ENCODE data around the gene KCNIP4. TPM values are rescaled to one million over a fixed set of nuclear protein-coding genes. Genes with fewer than 3 reads are reported as not detected.

The KCNIP4 gene
- total and polyA plus RNA-seq, 11 donors: 0.19 TPM; not detected in 10

GRCh38 chr4:21411086-21411485 lies 537.5 kb downstream of the KCNIP4 start:
- TF ChIP-seq CTCF (IDR thresholded peaks at IDR 0.05) (no peak), POLR2A (IDR thresholded peaks at IDR 0.05) (no peak)
- Histone ChIP-seq H3K4me1 (no peaks in the 10 kb centered on the region), H3K27ac (no peak overlapping the region), H3K4me3 (no peak overlapping the region), H3K36me3 (no peaks in the 10 kb centered on the region), H3K9me3 (peaks cover 0 to 6% (median 0%) of the 10 kb centered on the region in 12 donors), H3K27me3 (no peaks in the 10 kb centered on the region)
- DNase-seq (no peak), ATAC-seq (no peak)
- intact Hi-C loops (cut with DNase I): no loop called here
- 8 to 24% (median 16%) methylated on average over 1 of the region's 1 CpG for WGBS, 4 donors

- Histone ChIP-seq H3K36me3 (no peaks in the 10 kb centered on the region), H3K27ac (no peak overlapping the region), H3K27me3 (no peaks in the 10 kb centered on the region), H3K4me1 (no peaks in the 10 kb centered on the region), H3K4me3 (no peak overlapping the region), H3K9me3 (peaks cover 0 to 6% (median 0%) of the 10 kb centered on the region in 12 donors)
- intact Hi-C loops (cut with DNase I): no loop called here
- ATAC-seq (no peak), DNase-seq (no peak)
- TF ChIP-seq POLR2A (IDR thresholded peaks at IDR 0.05) (no peak), CTCF (IDR thresholded peaks at IDR 0.05) (no peak)
- 54 to 78% (median 65%) methylated on average over 4 of the region's 4 CpGs for WGBS, 4 donors
Observed at GRCh38 chr4:21410372-21410771, 538.2 kb downstream of the KCNIP4 start.

GRCh38 chr4:21387683-21388082 lies 560.9 kb downstream of the KCNIP4 start:
- no peak overlapping the region for H3K4me3 ChIP-seq
- DNase-seq (no peak), ATAC-seq (no peak)
- H3K9me3 ChIP-seq: peaks cover 0 to 8% (median 0%) of the 10 kb centered on the region in 12 donors
- no peaks in the 10 kb centered on the region for H3K27me3 ChIP-seq
- TF ChIP-seq POLR2A (IDR thresholded peaks at IDR 0.05) (no peak), CTCF (IDR thresholded peaks at IDR 0.05) (no peak)
- 41 to 55% (median 47%) methylated on average over 4 of the region's 4 CpGs for WGBS, 4 donors
- H3K36me3 ChIP-seq: no peaks in the 10 kb centered on the region
- intact Hi-C loops (cut with DNase I): no loop called here
- no peaks in the 10 kb centered on the region for H3K4me1 ChIP-seq
- H3K27ac ChIP-seq: no peak overlapping the region

GRCh38 chr4:21386166-21386780 lies 562.3 kb downstream of the KCNIP4 start:
- H3K27ac ChIP-seq: no peak overlapping the region
- no peaks in the 10 kb centered on the region for H3K36me3 ChIP-seq
- intact Hi-C loops (cut with DNase I): no loop called here
- ATAC-seq (no peak), DNase-seq (no peak)
- TF ChIP-seq CTCF (IDR thresholded peaks at IDR 0.05): no peak
- TF ChIP-seq POLR2A (IDR thresholded peaks at IDR 0.05): no peak
- no peaks in the 10 kb centered on the region for H3K27me3 ChIP-seq
- no peaks in the 10 kb centered on the region for H3K4me1 ChIP-seq
- WGBS, 4 donors: 65 to 79% (median 78%) methylated on average over 3 of the region's 3 CpGs
- no peak overlapping the region for H3K4me3 ChIP-seq
- peaks cover 0 to 8% (median 0%) of the 10 kb centered on the region in 12 donors for H3K9me3 ChIP-seq

Measured in heart left ventricle (tissue), 16 donors.